ENCODE results near the gene DVL2.

The DVL2 gene

GRCh38 chr17:7204336-7204735 lies 30.0 kb downstream of the DVL2 start:
- no peak for DNase-seq (ENCODE audit: low read depth)
- TF ChIP-seq MYC (IDR thresholded peaks at IDR 0.05; ENCODE audit: low read depth, low read length) (no peak), POLR2A (IDR thresholded peaks at IDR 0.05; ENCODE audit: extremely low read depth, insufficient read length) (no peak), MAX (IDR thresholded peaks at IDR 0.05; ENCODE audit: low read depth, low read length) (no peak), CTCF (IDR thresholded peaks at IDR 0.05; ENCODE audit: low read depth, low read length) (no peak)
- no peak overlapping the region for H3K4me3 ChIP-seq (ENCODE audit: low read depth, low read length)

GRCh38 chr17:7203391-7203790 lies 30.9 kb downstream of the DVL2 start:
- H3K4me3 ChIP-seq (ENCODE audit: low read depth, low read length) = no peak overlapping the region
- no peak for DNase-seq (ENCODE audit: low read depth)
- TF ChIP-seq MAX (IDR thresholded peaks at IDR 0.05; ENCODE audit: low read depth, low read length) (no peak), CTCF (IDR thresholded peaks at IDR 0.05; ENCODE audit: low read depth, low read length) (no peak), POLR2A (IDR thresholded peaks at IDR 0.05; ENCODE audit: extremely low read depth, insufficient read length) (no peak), MYC (IDR thresholded peaks at IDR 0.05; ENCODE audit: low read depth, low read length) (no peak)

GRCh38 chr17:7196651-7197401 lies 37.5 kb downstream of the DVL2 start:
- TF ChIP-seq CTCF (IDR thresholded peaks at IDR 0.05; ENCODE audit: low read depth, low read length) = no peak
- TF ChIP-seq POLR2A (IDR thresholded peaks at IDR 0.05; ENCODE audit: extremely low read depth, insufficient read length) = no peak
- TF ChIP-seq MYC (IDR thresholded peaks at IDR 0.05; ENCODE audit: low read depth, low read length) = no peak
- no peak for TF ChIP-seq MAX (IDR thresholded peaks at IDR 0.05; ENCODE audit: low read depth, low read length)
- H3K4me3 ChIP-seq (ENCODE audit: low read depth, low read length) = no peak overlapping the region
- no peak for DNase-seq (ENCODE audit: low read depth)

GRCh38 chr17:7195971-7196370 lies 38.3 kb downstream of the DVL2 start:
- H3K4me3 ChIP-seq (ENCODE audit: low read depth, low read length) = no peak overlapping the region
- DNase-seq (ENCODE audit: low read depth) = no peak
- no peak for TF ChIP-seq POLR2A (IDR thresholded peaks at IDR 0.05; ENCODE audit: extremely low read depth, insufficient read length)
- no peak for TF ChIP-seq MYC (IDR thresholded peaks at IDR 0.05; ENCODE audit: low read depth, low read length)
- TF ChIP-seq MAX (IDR thresholded peaks at IDR 0.05; ENCODE audit: low read depth, low read length) = no peak
- no peak for TF ChIP-seq CTCF (IDR thresholded peaks at IDR 0.05; ENCODE audit: low read depth, low read length)

- no peak for DNase-seq (ENCODE audit: low read depth)
- no peak for TF ChIP-seq MAX (IDR thresholded peaks at IDR 0.05; ENCODE audit: low read depth, low read length)
- no peak for TF ChIP-seq CTCF (IDR thresholded peaks at IDR 0.05; ENCODE audit: low read depth, low read length)
- TF ChIP-seq POLR2A (IDR thresholded peaks at IDR 0.05; ENCODE audit: extremely low read depth, insufficient read length) = no peak
- no peak for TF ChIP-seq MYC (IDR thresholded peaks at IDR 0.05; ENCODE audit: low read depth, low read length)
- no peak overlapping the region for H3K4me3 ChIP-seq (ENCODE audit: low read depth, low read length)
Measured at GRCh38 chr17:7192271-7192937, 41.9 kb downstream of the DVL2 start.

Measured in NB4 (cell line).